B cell (primary cell): Measurements from ENCODE around the gene PLEKHA7. TPM values are rescaled to one million over a fixed set of nuclear protein-coding genes. Genes with fewer than 3 reads are reported as not detected.

ENCODE experiments used
- ATAC-seq: fragments of 200-7000 bp; cut with Tn5 transposase; one replicate; pipeline ENCODE4 v1.10.0; 2021; ENCODE audit warnings: low read depth, mild to moderate bottlenecking, moderate number of reproducible peaks, moderate library complexity
- CTCF ChIA-PET: fragments of 350-600 bp; sonication (Branson Sonifier 250); formaldehyde crosslinking; loops from one replicate; lab custom pipeline; 2021; ENCODE audit warnings: antibody characterized with exemption, inconsistent platforms; lab: Charles Lee
- POLR2A ChIA-PET: fragments of 350-600 bp; sonication (Branson Sonifier 250); formaldehyde crosslinking; loops from one replicate; lab custom pipeline; 2021; ENCODE audit warnings: antibody characterized with exemption; lab: Charles Lee
- DNase-seq: peaks from one replicate; pipeline ENCODE4 v3.0.0; 2013
- H2AFZ ChIP-seq: 2 replicates; pipeline ENCODE4 v1.6.1; 2012; ENCODE audit warnings: mild to moderate bottlenecking, low read depth, low read length; ENCODE audit not compliant: insufficient read depth, poor library complexity, severe bottlenecking
- H3K27ac ChIP-seq, 2 donors: 1 replicate in 1 of 2; 2 replicates in 1 of 2; pipeline ENCODE4 v1.5.1; 2012 to 2013; ENCODE audit warnings: low read length in 2 of 2, mild to moderate bottlenecking in 2 of 2, moderate library complexity in 1 of 2
- H3K27me3 ChIP-seq, 4 experiments: fragments of 200-600 bp in 1 of 4; sonication (generic) in 1 of 4; replicated peaks in 1 of 4; 1 replicate in 2 of 4; 2 replicates in 2 of 4; pipeline versions ENCODE4 v1.6.1 to v1.7.0; 2013 to 2016; ENCODE audit warnings: low read length in 3 of 4, mild to moderate bottlenecking in 2 of 4, mixed read lengths in 1 of 4, moderate library complexity in 1 of 4; ENCODE audit not compliant: insufficient read depth in 4 of 4, control insufficient read depth in 3 of 4; ENCODE audit errors: control extremely low read depth in 1 of 4
- H3K36me3 ChIP-seq, 2 experiments: replicated peaks in 1 of 2; 1 replicate in 1 of 2; 2 replicates in 1 of 2; pipeline versions ENCODE4 v1.6.1 to v1.7.1; 2013; ENCODE audit warnings: low read length in 1 of 2; ENCODE audit not compliant: insufficient read depth in 2 of 2, control insufficient read depth in 1 of 2; ENCODE audit errors: control extremely low read depth in 1 of 2, extremely low read depth in 1 of 2
- H3K4me1 ChIP-seq, 2 donors: fragments of 200-600 bp in 1 of 2; sonication (generic) in 1 of 2; 1 replicate in 1 of 2; 2 replicates in 1 of 2; pipeline versions ENCODE4 v1.5.1 to v1.6.1; 2013 to 2017; ENCODE audit warnings: low read length in 2 of 2; ENCODE audit not compliant: control insufficient read depth in 2 of 2, insufficient read depth in 2 of 2
- H3K4me2 ChIP-seq: replicated peaks from 2 replicates; pipeline ENCODE3; 2012; ENCODE audit warnings: mild to moderate bottlenecking, low read depth, low read length; ENCODE audit not compliant: poor library complexity, severe bottlenecking
- H3K4me3 ChIP-seq, 5 experiments: fragments of 200-600 bp in 1 of 5; sonication (generic) in 1 of 5; 1 replicate in 3 of 5; 2 replicates in 2 of 5; pipeline versions ENCODE4 v1.5.1 to v1.7.0; 2011 to 2016; ENCODE audit warnings: low read length in 4 of 5, mild to moderate bottlenecking in 4 of 5, low read depth in 2 of 5, control low read depth in 1 of 5, moderate library complexity in 1 of 5; ENCODE audit not compliant: insufficient read depth in 1 of 5; ENCODE audit errors: control extremely low read depth in 1 of 5, extremely low read depth in 1 of 5
- H3K79me2 ChIP-seq: fragments of 200-600 bp; sonication (generic); one replicate; pipeline ENCODE4 v1.6.0; 2016; ENCODE audit warnings: low read length; ENCODE audit not compliant: control insufficient read depth, insufficient read depth
- H3K9ac ChIP-seq: fragments of 200-600 bp; sonication (generic); 2 replicates; pipeline ENCODE4 v1.6.1; 2017; ENCODE audit warnings: mild to moderate bottlenecking, low read length, moderate library complexity
- H3K9me3 ChIP-seq, 3 donors: one replicate each; pipeline versions ENCODE4 v1.6.1 to v1.7.1; 2013; ENCODE audit warnings: low read length in 2 of 3; ENCODE audit not compliant: control insufficient read depth in 2 of 3, insufficient read depth in 1 of 3; ENCODE audit errors: control extremely low read depth in 1 of 3
- H4K20me1 ChIP-seq: 2 replicates; pipeline ENCODE4 v1.6.0; 2012; ENCODE audit warnings: mild to moderate bottlenecking, low read length; ENCODE audit not compliant: insufficient read depth, control insufficient read depth, poor library complexity, severe bottlenecking
- H3K27ac Mint-ChIP-seq: one replicate; pipeline ENCODE4 v1.8.0; 2021; ENCODE audit warnings: mixed read lengths
- H3K27me3 Mint-ChIP-seq: one replicate; pipeline ENCODE4 v1.8.0; 2021; ENCODE audit warnings: mixed read lengths
- H3K4me1 Mint-ChIP-seq: one replicate; pipeline ENCODE4 v1.8.0; 2021; ENCODE audit warnings: mixed read lengths
- H3K4me3 Mint-ChIP-seq: one replicate; pipeline ENCODE4 v1.8.0; 2021; ENCODE audit warnings: mixed read lengths
- H3K9me3 Mint-ChIP-seq: one replicate; pipeline ENCODE4 v1.8.0; 2022; ENCODE audit warnings: mixed read lengths; ENCODE audit not compliant: insufficient read depth
- EZH2 ChIP-seq: IDR thresholded peaks from 2 replicates; pipeline ENCODE4 v1.6.1; 2012; ENCODE audit warnings: borderline replicate concordance, low read depth, mild to moderate bottlenecking, moderate library complexity, low read length; ENCODE audit not compliant: insufficient read depth, poor library complexity, severe bottlenecking
- WGBS: methylation state at CpG from one replicate; pipeline ENCODE4 v1.1.5; 2013; ENCODE audit warnings: missing lambda C conversion rate; ENCODE audit not compliant: insufficient coverage; 5-methylcytosine and 5-hydroxymethylcytosine counted together
- intact Hi-C: fragments of 100-400 bp; cut with micrococcal nuclease; formaldehyde crosslinking; loops from one replicate; pipeline ENCODE4 v1.10.0; 2022
- polyA plus RNA-seq: library from polyadenylated mRNA; depleted of rRNA; stranded (reverse); fragments of >200 nt; gene quantifications from 2 replicates; pipeline ENCODE4 v1.2.3, GENCODE V29; 2012
- total RNA-seq, 2 donors: library from RNA; stranded (reverse); fragments of 120-200 nt in 1 of 2; gene quantifications; 1 replicate in 1 of 2; 2 replicates in 1 of 2; pipeline versions ENCODE4 v1.2.3 to v1.2.4, GENCODE V29; 2013 to 2022
- TF ChIP-seq, protein P1 (sequence below): fragments of 200-600 bp; IDR thresholded peaks from one replicate; pipeline ENCODE4 v1.8.0; 2022; ENCODE audit warnings: antibody characterized with exemption, mild to moderate bottlenecking

PLEKHA7 gene
- total and polyA plus RNA-seq, 2 donors (not counting 1 experiment from before 2014, with no cell fraction given): 1.7 to 8.2 TPM

GRCh38 chr11:17012712-17013547 is 1.3 kb downstream of the PLEKHA7 start:
- WGBS: 41% methylated on average over 37 of the region's 38 CpGs
- no peak overlapping the region for H3K27ac Mint-ChIP-seq
- Histone ChIP-seq H4K20me1 (no peaks in the 10 kb centered on the region), H3K4me1 (peaks cover 11 to 15% of the 10 kb centered on the region in 2 donors), H3K9ac (peak overlapping the region; percentile 64), H3K36me3 (no peaks in the 10 kb centered on the region), H3K9me3 (peaks cover 0 to 8% (median 0%) of the 10 kb centered on the region in 3 donors), H3K79me2 (no peaks in the 10 kb centered on the region), H2AFZ (peak overlapping the region; percentile 71), H3K4me3 (peak overlapping the region in 4 of 5 experiments; percentile 21 to 60 (median 56)), H3K27ac (no peak overlapping the region), H3K4me2 (peak overlapping the region; percentile 91), H3K27me3 (peaks cover 0 to 26% (median 15%) of the 10 kb centered on the region in 4 experiments)
- TF ChIP-seq, protein P1, sequence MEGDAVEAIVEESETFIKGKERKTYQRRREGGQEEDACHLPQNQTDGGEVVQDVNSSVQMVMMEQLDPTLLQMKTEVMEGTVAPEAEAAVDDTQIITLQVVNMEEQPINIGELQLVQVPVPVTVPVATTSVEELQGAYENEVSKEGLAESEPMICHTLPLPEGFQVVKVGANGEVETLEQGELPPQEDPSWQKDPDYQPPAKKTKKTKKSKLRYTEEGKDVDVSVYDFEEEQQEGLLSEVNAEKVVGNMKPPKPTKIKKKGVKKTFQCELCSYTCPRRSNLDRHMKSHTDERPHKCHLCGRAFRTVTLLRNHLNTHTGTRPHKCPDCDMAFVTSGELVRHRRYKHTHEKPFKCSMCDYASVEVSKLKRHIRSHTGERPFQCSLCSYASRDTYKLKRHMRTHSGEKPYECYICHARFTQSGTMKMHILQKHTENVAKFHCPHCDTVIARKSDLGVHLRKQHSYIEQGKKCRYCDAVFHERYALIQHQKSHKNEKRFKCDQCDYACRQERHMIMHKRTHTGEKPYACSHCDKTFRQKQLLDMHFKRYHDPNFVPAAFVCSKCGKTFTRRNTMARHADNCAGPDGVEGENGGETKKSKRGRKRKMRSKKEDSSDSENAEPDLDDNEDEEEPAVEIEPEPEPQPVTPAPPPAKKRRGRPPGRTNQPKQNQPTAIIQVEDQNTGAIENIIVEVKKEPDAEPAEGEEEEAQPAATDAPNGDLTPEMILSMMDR: no peak
- no peak for TF ChIP-seq EZH2
- DNase-seq: no peak
- POLR2A ChIA-PET: no interaction called here
- intact Hi-C loops: no loop called here
- peaks cover 13% of the 10 kb centered on the region for H3K27me3 Mint-ChIP-seq
- peaks cover 11% of the 10 kb centered on the region for H3K4me1 Mint-ChIP-seq
- no peaks in the 10 kb centered on the region for H3K9me3 Mint-ChIP-seq
- H3K4me3 Mint-ChIP-seq: no peak overlapping the region
- CTCF ChIA-PET: no interaction called here
- no peak for ATAC-seq

GRCh38 chr11:17012179-17012578 is 2.0 kb downstream of the PLEKHA7 start:
- TF ChIP-seq, protein P1: no peak
- no peak for TF ChIP-seq EZH2
- Mint-ChIP-seq H3K27ac (no peak overlapping the region), H3K27me3 (peaks cover 13% of the 10 kb centered on the region), H3K4me1 (peaks cover 11% of the 10 kb centered on the region), H3K9me3 (no peaks in the 10 kb centered on the region), H3K4me3 (no peak overlapping the region)
- POLR2A ChIA-PET: no interaction called here
- Histone ChIP-seq H3K9me3 (peaks cover 0 to 8% (median 0%) of the 10 kb centered on the region in 3 donors), H3K36me3 (no peaks in the 10 kb centered on the region), H3K79me2 (no peaks in the 10 kb centered on the region), H3K4me1 (peaks cover 11 to 15% of the 10 kb centered on the region in 2 donors), H3K9ac (no peak overlapping the region), H2AFZ (no peak overlapping the region), H3K27me3 (peaks cover 0 to 26% (median 15%) of the 10 kb centered on the region in 4 experiments), H3K4me2 (no peak overlapping the region), H4K20me1 (no peaks in the 10 kb centered on the region), H3K27ac (no peak overlapping the region), H3K4me3 (no peak overlapping the region)
- WGBS: 99% methylated on average over 6 of the region's 6 CpGs
- intact Hi-C loops: no loop called here
- DNase-seq (no peak), ATAC-seq (no peak)
- CTCF ChIA-PET: no interaction called here
